OCI-LY3 (cell line): ENCODE measurements around the gene POPDC2.

Source experiments
- CTCF ChIP-seq: fragments of 200-600, 300-600 bp; sonication (generic); IDR thresholded peaks from 2 replicates; pipeline ENCODE4 v1.5.1; 2014; ENCODE audit warnings: antibody characterized with exemption, low read length, low read depth
- EZH2phosphoT487 ChIP-seq: fragments of 200-600 bp; shearing (Covaris generic); IDR thresholded peaks from 2 replicates; pipeline ENCODE4 v1.6.1; 2018; ENCODE audit warnings: antibody characterized with exemption, mixed run types, low read depth

DNA sequence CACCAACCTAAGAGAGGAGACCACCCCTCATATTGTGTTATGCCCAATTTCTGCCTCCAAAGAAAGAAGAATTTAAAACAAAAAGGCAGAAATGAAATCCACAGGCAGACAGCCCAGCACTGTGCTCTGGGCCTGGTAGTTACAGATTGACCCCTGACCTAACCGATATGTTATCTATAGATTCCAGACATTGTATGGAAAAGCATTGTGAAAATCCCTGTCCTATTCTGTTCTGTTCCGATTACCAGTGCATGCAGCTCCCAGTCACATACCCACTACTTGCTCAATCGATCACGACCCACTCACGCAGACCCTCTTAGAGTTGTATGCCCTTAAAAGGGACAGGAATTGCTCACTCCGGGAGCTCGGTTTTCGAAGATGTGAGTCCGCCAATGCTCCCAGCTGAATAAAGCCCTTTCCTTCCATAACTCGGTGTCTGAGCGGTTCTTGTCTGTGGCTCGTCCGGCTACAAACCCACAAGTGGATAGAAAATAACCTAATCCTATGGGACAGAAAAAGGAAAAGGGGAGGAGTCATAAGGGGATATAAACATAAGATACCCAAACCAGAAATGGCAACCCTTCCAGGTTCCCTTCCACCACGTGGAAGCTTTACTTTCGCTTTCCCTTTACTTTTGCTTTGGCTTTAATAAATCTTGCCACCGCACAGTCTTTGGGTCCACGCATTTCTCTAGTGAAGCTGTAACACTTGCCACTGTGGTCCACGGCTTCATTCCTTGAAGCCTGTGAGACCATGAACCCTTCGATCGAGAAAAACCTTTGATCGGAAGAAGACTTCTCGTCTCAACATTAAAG lies 40.7 kb upstream of the POPDC2 start:
- TF ChIP-seq CTCF (no peak), EZH2phosphoT487 (no peak)
